HCT116 (cell line): ENCODE results near the gene FBXO22. TPM values are rescaled to one million over a fixed set of nuclear protein-coding genes. Genes with fewer than 3 reads are reported as not detected.

Experiments used
- ATAC-seq: fragments of 200-7000 bp; cut with Tn5 transposase; 2 replicates; pipeline ENCODE4 v1.9.1; 2020; ENCODE audit warnings: mild to moderate bottlenecking, moderate library complexity
- BruUV-seq: library from RNA; stranded (reverse); fragments of 400-500 nt; replicated peaks from 2 replicates; lab custom pipeline; 2021; lab: Mats Ljungman, UMichigan
- CTCF ChIA-PET: fragments of 300-600 bp; sonication (Branson Sonifier 250); formaldehyde crosslinking; loops from one replicate; lab custom pipeline; 2021; ENCODE audit warnings: antibody characterized with exemption; lab: Charles Lee
- POLR2A ChIA-PET: fragments of 300-600, 350-600 bp; sonication (Branson Sonifier 250); formaldehyde crosslinking; loops from one replicate; lab custom pipeline; 2021; ENCODE audit warnings: antibody characterized with exemption; lab: Charles Lee
- RAD21 ChIA-PET, 2 experiments: fragments of 300-600 bp; sonication (Branson Sonifier 250); formaldehyde crosslinking; loops; one replicate each; lab custom pipeline; 2023; ENCODE audit warnings: low total read pairs in 2 of 2; ENCODE audit not compliant: uncharacterized antibody in 2 of 2, unreplicated experiment in 2 of 2, low non-redundant PET in 1 of 2; lab: Charles Lee
- DNase-seq: peaks from one replicate; pipeline ENCODE4 v3.0.0-alpha.2; 2010; ENCODE audit warnings: low read depth, low spot score
- H2AFZ ChIP-seq: fragments of 200-600 bp; shearing (Covaris generic), sonication (generic); 2 replicates; pipeline ENCODE4 v1.6.1; 2017; ENCODE audit warnings: low read depth, mixed run types, mixed read lengths, antibody characterized with exemption, low read length; ENCODE audit not compliant: poor library complexity, severe bottlenecking
- H3K27ac ChIP-seq: 2 replicates; pipeline ENCODE4 v1.5.1; 2012; ENCODE audit warnings: low read depth, low read length
- H3K27me3 ChIP-seq: fragments of 200-600 bp; sonication (generic); 2 replicates; pipeline ENCODE4 v1.6.1; 2016; ENCODE audit warnings: mixed run types, low read length, mixed read lengths; ENCODE audit not compliant: insufficient read depth
- H3K36me3 ChIP-seq, 2 experiments: fragments of 200-500 bp in 1 of 2; fragments of 200-600 bp in 1 of 2; sonication (Bioruptor generic) in 1 of 2; sonication (generic) in 1 of 2; 2 replicates each; pipeline versions ENCODE4 v1.5.1 to v1.6.1; 2014 to 2016; ENCODE audit warnings: low read length in 2 of 2, inconsistent platforms in 1 of 2, mixed read lengths in 1 of 2, mixed run types in 1 of 2; ENCODE audit not compliant: insufficient read depth in 2 of 2, control insufficient read depth in 1 of 2
- H3K4me1 ChIP-seq, 2 experiments: fragments of 200-600 bp in 1 of 2; sonication (generic) in 1 of 2; 2 replicates each; pipeline versions ENCODE4 v1.5.1 to v1.6.1; 2012 to 2017; ENCODE audit warnings: low read length in 2 of 2, inconsistent platforms in 1 of 2, mild to moderate bottlenecking in 1 of 2, mixed read lengths in 1 of 2, mixed run types in 1 of 2, moderate library complexity in 1 of 2; ENCODE audit not compliant: insufficient read depth in 2 of 2, control insufficient read depth in 1 of 2
- H3K4me2 ChIP-seq: fragments of 200-600 bp; sonication (generic); 2 replicates; pipeline ENCODE4 v1.6.1; 2017; ENCODE audit warnings: mixed run types, low read length, mixed read lengths
- H3K4me3 ChIP-seq, 2 experiments: fragments of 200-600 bp in 1 of 2; sonication (generic) in 1 of 2; replicated peaks in 1 of 2; 2 replicates each; pipeline ENCODE4 v1.5.1; 2011 to 2016; ENCODE audit warnings: low read length in 2 of 2, control low read depth in 1 of 2, low read depth in 1 of 2, mild to moderate bottlenecking in 1 of 2, mixed read lengths in 1 of 2, mixed run types in 1 of 2
- H3K79me2 ChIP-seq: fragments of 200-600 bp; sonication (generic); 2 replicates; pipeline ENCODE4 v1.6.1; 2017; ENCODE audit warnings: mild to moderate bottlenecking, mixed run types, low read length, moderate library complexity, mixed read lengths; ENCODE audit not compliant: insufficient read depth
- H3K9ac ChIP-seq: fragments of 200-600 bp; sonication (generic); 2 replicates; pipeline ENCODE4 v1.6.1; 2016; ENCODE audit warnings: low read length, mixed read lengths
- H3K9me2 ChIP-seq: fragments of 200-600 bp; sonication (generic), shearing (Covaris generic); 2 replicates; pipeline ENCODE4 v1.6.1; 2017; ENCODE audit warnings: mixed run types, mild to moderate bottlenecking, moderate library complexity; ENCODE audit not compliant: insufficient read depth
- H3K9me3 ChIP-seq, 2 experiments: fragments of 200-500 bp in 1 of 2; fragments of 200-600 bp in 1 of 2; sonication (Bioruptor generic) in 1 of 2; sonication (generic) in 1 of 2; 2 replicates each; pipeline ENCODE4 v1.6.1; 2014 to 2017; ENCODE audit warnings: low read length in 2 of 2, mixed read lengths in 2 of 2, inconsistent platforms in 1 of 2, low read depth in 1 of 2, mild to moderate bottlenecking in 1 of 2, mixed run types in 1 of 2, moderate library complexity in 1 of 2; ENCODE audit not compliant: control insufficient read depth in 1 of 2, insufficient read depth in 1 of 2
- H4K20me1 ChIP-seq: fragments of 200-600 bp; sonication (generic), shearing (Covaris generic); 2 replicates; pipeline ENCODE4 v1.6.1; 2017; ENCODE audit warnings: mixed run types, mild to moderate bottlenecking, moderate library complexity; ENCODE audit not compliant: insufficient read depth
- FOSL1 ChIP-seq: IDR thresholded peaks from 2 replicates; pipeline ENCODE4 v1.6.1; 2012; ENCODE audit warnings: low read depth
- POLR2A ChIP-seq: IDR thresholded peaks from 2 replicates; pipeline ENCODE4 v1.7.0; 2011; ENCODE audit warnings: borderline replicate concordance; ENCODE audit not compliant: insufficient read depth, insufficient read length; ENCODE audit errors: extremely low read depth
- POLR2AphosphoS5 ChIP-seq: IDR thresholded peaks from 2 replicates; pipeline ENCODE4 v1.6.1; 2011; ENCODE audit warnings: mild to moderate bottlenecking, low read depth, low read length, moderate library complexity
- RAD21 ChIP-seq: IDR thresholded peaks from 2 replicates; pipeline ENCODE4 v1.6.1; 2012; ENCODE audit warnings: low read depth, mild to moderate bottlenecking
- REST ChIP-seq: IDR thresholded peaks from 2 replicates; pipeline ENCODE4 v1.6.1; 2012; ENCODE audit warnings: low read depth
- TCF7L2 ChIP-seq: IDR thresholded peaks from 2 replicates; pipeline ENCODE4 v1.7.0; 2011; ENCODE audit warnings: borderline replicate concordance, inconsistent platforms; ENCODE audit not compliant: insufficient read depth, insufficient read length; ENCODE audit errors: extremely low read depth
- YY1 ChIP-seq: IDR thresholded peaks from 2 replicates; pipeline ENCODE4 v1.6.1; 2011; ENCODE audit warnings: low read length, low read depth, moderate library complexity, mild to moderate bottlenecking; ENCODE audit not compliant: insufficient replicate concordance; ENCODE audit errors: extremely low read depth
- intact Hi-C: fragments of 100-400 bp; cut with micrococcal nuclease; formaldehyde crosslinking; loops from 2 replicates; pipeline ENCODE4 v1.10.0; 2022
- total RNA-seq: library from RNA; stranded (reverse); gene quantifications from one replicate; pipeline ENCODE4 v1.2.1, GENCODE V29; 2021; ENCODE audit not compliant: unreplicated experiment

FBXO22 gene
- total RNA-seq, 1 experiment from 2014 or later = 60.3 TPM

GRCh38 chr15:75985971-75986370 is 82.3 kb downstream of the FBXO22 start:
- Histone ChIP-seq H3K4me3 (no peak overlapping the region), H2AFZ (no peak overlapping the region), H3K9ac (no peak overlapping the region), H3K36me3 (no peaks in the 10 kb centered on the region), H3K79me2 (no peaks in the 10 kb centered on the region), H3K27me3 (no peaks in the 10 kb centered on the region), H3K4me1 (no peaks in the 10 kb centered on the region), H3K9me2 (no peaks in the 10 kb centered on the region), H3K27ac (no peak overlapping the region), H3K9me3 (no peaks in the 10 kb centered on the region), H4K20me1 (no peaks in the 10 kb centered on the region), H3K4me2 (no peak overlapping the region)
- POLR2A ChIA-PET = no interaction called here
- no TSS peak for BruUV-seq
- ATAC-seq = no peak
- DNase-seq = no peak
- RAD21 ChIA-PET = no interaction called here
- TF ChIP-seq POLR2A (no peak), FOSL1 (no peak), YY1 (no peak), REST (no peak)
- CTCF ChIA-PET = no interaction called here
- intact Hi-C loops = no loop called here

GRCh38 chr15:75989045-75989444 is 85.4 kb downstream of the FBXO22 start:
- TF ChIP-seq POLR2A (no peak), POLR2AphosphoS5 (no peak), TCF7L2 (no peak), RAD21 (no peak)
- TF ChIP-seq, all 23 proteins: peak for 0
- Histone ChIP-seq H3K27ac (no peak overlapping the region), H3K4me3 (no peak overlapping the region), H2AFZ (no peak overlapping the region), H4K20me1 (no peaks in the 10 kb centered on the region), H3K9ac (no peak overlapping the region), H3K4me2 (no peak overlapping the region), H3K4me1 (no peaks in the 10 kb centered on the region), H3K36me3 (no peaks in the 10 kb centered on the region), H3K79me2 (no peaks in the 10 kb centered on the region), H3K27me3 (no peaks in the 10 kb centered on the region), H3K9me2 (no peaks in the 10 kb centered on the region), H3K9me3 (no peaks in the 10 kb centered on the region)
- no peak for DNase-seq
- BruUV-seq = no TSS peak
- no peak for ATAC-seq
- ChIA-PET CTCF (no interaction called here), POLR2A (no interaction called here), RAD21 (no interaction called here)
- intact Hi-C loops = no loop called here
